ENCODE data around the gene PLXNB2. TPM values are rescaled to one million over a fixed set of nuclear protein-coding genes. Genes with fewer than 3 reads are reported as not detected.

Gene PLXNB2
- polyA plus RNA-seq, 3 donors from 2014 or later = 1.1 to 1.6 TPM; not detected in 1

GRCh38 chr22:50245214-50246072 is 62.0 kb downstream of the PLXNB2 start:
- Mint-ChIP-seq H3K27ac (peak overlapping the region; percentile 95 to 99 (median 98)), H3K9me3 (no peaks in the 10 kb centered on the region), H3K27me3 (ENCODE audit: low read depth in 3 of 3) (peaks cover 5 to 9% (median 9%) of the 10 kb centered on the region in 3 donors), H3K36me3 (peaks cover 0 to 3% (median 3%) of the 10 kb centered on the region in 3 donors), H3K4me1 (peaks cover 38 to 59% of the 10 kb centered on the region in 2 donors), H3K4me3 (peak overlapping the region; percentile 94 to 100 (median 97))
- DNase-seq = no peak

- Mint-ChIP-seq H3K4me1 (peaks cover 38 to 51% of the 10 kb centered on the region in 2 donors), H3K4me3 (peak within 1 kb of the TSS; percentile 94 to 100 (median 97)), H3K36me3 (peaks cover 0 to 3% (median 3%) of the 10 kb centered on the region in 3 donors), H3K27ac (peak within 1 kb of the TSS; percentile 95 to 99 (median 98)), H3K27me3 (ENCODE audit: low read depth in 3 of 3) (peaks cover 5 to 9% (median 9%) of the 10 kb centered on the region in 3 donors), H3K9me3 (no peaks in the 10 kb centered on the region)
- DNase-seq = peak; percentile 93 to 94 (median 93)
These were observed 62.8 kb downstream of the PLXNB2 start, which contains the start of gene TUBGCP6 for GRCh38 chr22:50244420-50245213. Gene TUBGCP6, minus strand, starts transcription at chr22:50245023. Its CDS starts 564 bp downstream, at chr22:50244459.

DNA sequence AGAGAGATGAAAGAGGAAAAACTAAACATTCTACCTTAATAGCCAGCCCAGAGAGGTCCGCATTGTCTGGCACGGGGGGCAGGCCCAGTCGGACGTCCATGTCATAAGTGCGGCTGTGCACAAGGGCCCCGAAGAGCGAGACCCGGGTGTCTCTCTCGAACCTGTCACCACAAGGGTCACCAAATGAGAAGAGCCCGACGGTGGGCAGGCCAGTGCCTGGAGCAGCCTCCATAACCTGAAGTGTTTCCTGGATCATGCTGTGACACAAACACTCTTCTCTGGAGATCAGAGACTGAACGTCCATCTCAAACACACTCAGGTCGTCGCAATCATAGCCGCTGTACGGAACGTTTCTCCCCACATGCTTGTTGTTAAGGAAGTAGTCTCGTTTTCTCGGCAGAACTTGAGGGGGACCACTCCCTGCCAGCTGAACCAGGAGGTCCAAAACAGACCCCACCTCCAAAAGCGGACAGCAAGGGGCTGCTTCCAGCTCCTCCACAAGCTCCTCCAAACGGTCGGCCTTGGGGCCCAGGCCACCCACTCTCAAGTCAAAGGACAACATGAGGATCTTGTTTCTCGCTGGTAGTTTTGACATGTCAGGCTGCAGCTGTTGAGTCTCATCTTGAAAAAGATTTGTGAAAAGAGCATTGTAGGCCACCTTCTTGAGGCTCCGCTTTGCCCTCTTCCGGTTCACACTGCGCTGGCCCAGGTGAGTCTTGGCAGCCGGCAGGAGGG is 63.6 kb downstream of the PLXNB2 start:
- H3K36me3 Mint-ChIP-seq = peaks cover 0 to 3% (median 3%) of the 10 kb centered on the region in 3 donors
- H3K4me3 Mint-ChIP-seq = peak overlapping the region; percentile 94 to 100 (median 97)
- peak overlapping the region; percentile 95 to 99 (median 98) for H3K27ac Mint-ChIP-seq
- peaks cover 38 to 51% of the 10 kb centered on the region in 2 donors for H3K4me1 Mint-ChIP-seq
- DNase-seq = no peak
- H3K9me3 Mint-ChIP-seq = no peaks in the 10 kb centered on the region
- peaks cover 5 to 11% (median 9%) of the 10 kb centered on the region in 3 donors for H3K27me3 Mint-ChIP-seq (ENCODE audit: low read depth in 3 of 3)

DNA sequence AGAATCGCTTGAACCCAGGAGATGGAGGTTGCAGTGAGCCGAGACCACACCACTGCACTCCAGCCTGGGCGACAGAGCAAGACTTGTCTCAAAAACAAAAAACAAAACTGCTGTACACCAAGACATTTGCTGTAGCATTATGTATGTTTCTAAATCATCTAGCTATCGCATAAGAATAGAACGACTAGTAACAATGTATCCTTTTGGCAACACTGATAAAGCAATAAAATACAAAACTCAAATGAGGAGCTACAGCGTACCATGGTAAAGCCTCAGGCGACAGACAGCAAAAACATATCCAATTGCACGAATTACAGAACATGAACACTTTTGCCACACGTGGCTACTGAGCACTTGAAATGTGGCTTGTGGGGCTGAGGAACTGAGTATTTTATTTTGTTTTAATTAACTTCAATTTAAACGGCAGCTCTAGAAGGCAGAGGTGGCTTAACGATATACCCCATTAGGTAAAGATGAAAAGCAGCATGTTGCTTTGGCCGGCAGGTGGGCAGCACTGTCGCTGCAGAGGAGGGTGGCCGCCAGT is 65.0 kb downstream of the PLXNB2 start:
- no peak for DNase-seq
- peak overlapping the region; percentile 94 to 100 (median 97) for H3K4me3 Mint-ChIP-seq
- H3K27me3 Mint-ChIP-seq (ENCODE audit: low read depth in 3 of 3) = peaks cover 2 to 10% (median 8%) of the 10 kb centered on the region in 3 donors
- H3K4me1 Mint-ChIP-seq = peaks cover 38 to 47% of the 10 kb centered on the region in 2 donors
- peak overlapping the region in 5 of 6 donors; percentile 30 to 87 (median 79) for H3K27ac Mint-ChIP-seq
- H3K9me3 Mint-ChIP-seq = no peaks in the 10 kb centered on the region
- H3K36me3 Mint-ChIP-seq = peaks cover 3 to 7% (median 4%) of the 10 kb centered on the region in 3 donors

- DNase-seq = no peak
- Mint-ChIP-seq H3K27ac (no peak overlapping the region), H3K4me1 (peaks cover 45 to 53% of the 10 kb centered on the region in 2 donors), H3K27me3 (ENCODE audit: low read depth in 3 of 3) (peaks cover 0 to 10% (median 0%) of the 10 kb centered on the region in 3 donors), H3K4me3 (no peak overlapping the region), H3K9me3 (no peaks in the 10 kb centered on the region), H3K36me3 (peaks cover 4% of the 10 kb centered on the region in 3 donors)
These were observed 68.7 kb downstream of the PLXNB2 start for GRCh38 chr22:50238755-50239154.

GRCh38 chr22:50236731-50237409 is 70.6 kb downstream of the PLXNB2 start:
- Mint-ChIP-seq H3K27ac (peak overlapping the region in 1 of 6 donors; percentile 45), H3K4me3 (peak overlapping the region in 1 of 5 donors; percentile 30), H3K9me3 (no peaks in the 10 kb centered on the region)

GRCh38 chr22:50233223-50233622 is 74.2 kb downstream of the PLXNB2 start:
- peaks cover 0 to 8% (median 0%) of the 10 kb centered on the region in 3 donors for H3K27me3 Mint-ChIP-seq (ENCODE audit: low read depth in 3 of 3)
- no peak for DNase-seq
- H3K36me3 Mint-ChIP-seq = peaks cover 4 to 16% (median 14%) of the 10 kb centered on the region in 3 donors
- peaks cover 20 to 30% of the 10 kb centered on the region in 2 donors for H3K4me1 Mint-ChIP-seq
- no peaks in the 10 kb centered on the region for H3K9me3 Mint-ChIP-seq
- H3K4me3 Mint-ChIP-seq = no peak overlapping the region
- no peak overlapping the region for H3K27ac Mint-ChIP-seq

More at GRCh38 chr22:50236731-50237409, 70.6 kb downstream of the PLXNB2 start:
- H3K27me3 Mint-ChIP-seq (ENCODE audit: low read depth in 3 of 3) = peaks cover 0 to 10% (median 0%) of the 10 kb centered on the region in 3 donors
- H3K36me3 Mint-ChIP-seq = peaks cover 4% of the 10 kb centered on the region in 3 donors
- H3K4me1 Mint-ChIP-seq = peaks cover 27 to 42% of the 10 kb centered on the region in 2 donors
- no peak for DNase-seq

GRCh38 chr22:50232481-50233151 is 74.8 kb downstream of the PLXNB2 start:
- Mint-ChIP-seq H3K9me3 (no peaks in the 10 kb centered on the region), H3K36me3 (peaks cover 0 to 16% (median 11%) of the 10 kb centered on the region in 3 donors), H3K4me3 (no peak overlapping the region), H3K27ac (no peak overlapping the region), H3K27me3 (ENCODE audit: low read depth in 3 of 3) (peaks cover 0 to 8% (median 0%) of the 10 kb centered on the region in 3 donors), H3K4me1 (peaks cover 20 to 30% of the 10 kb centered on the region in 2 donors)
- no peak for DNase-seq

DNA sequence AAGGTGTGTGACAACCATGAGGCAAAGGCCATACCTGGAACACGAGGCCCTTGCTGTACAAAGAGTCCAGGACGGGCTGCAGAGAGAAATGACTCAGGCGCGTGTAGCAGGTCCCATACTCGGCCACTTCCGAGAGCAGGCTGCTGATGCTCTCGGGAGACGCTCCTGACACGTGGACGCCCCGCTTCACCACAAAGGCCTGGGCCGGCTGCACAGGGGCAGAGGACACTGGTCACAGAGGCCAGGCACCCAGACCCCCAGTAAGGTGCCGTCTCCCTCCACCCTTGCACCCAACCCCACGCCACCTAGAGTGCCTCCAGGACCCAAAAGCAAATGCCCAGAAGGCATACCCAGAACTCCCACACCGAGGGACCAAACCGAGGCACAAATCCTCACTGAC is 78.1 kb downstream of the PLXNB2 start:
- Mint-ChIP-seq H3K27me3 (ENCODE audit: low read depth in 3 of 3) (peaks cover 0 to 6% (median 0%) of the 10 kb centered on the region in 3 donors), H3K4me1 (peaks cover 5 to 9% of the 10 kb centered on the region in 2 donors), H3K27ac (peak overlapping the region in 1 of 6 donors; percentile 6), H3K4me3 (no peak overlapping the region), H3K36me3 (peaks cover 0 to 12% (median 12%) of the 10 kb centered on the region in 3 donors), H3K9me3 (no peaks in the 10 kb centered on the region)
- no peak for DNase-seq

DNA sequence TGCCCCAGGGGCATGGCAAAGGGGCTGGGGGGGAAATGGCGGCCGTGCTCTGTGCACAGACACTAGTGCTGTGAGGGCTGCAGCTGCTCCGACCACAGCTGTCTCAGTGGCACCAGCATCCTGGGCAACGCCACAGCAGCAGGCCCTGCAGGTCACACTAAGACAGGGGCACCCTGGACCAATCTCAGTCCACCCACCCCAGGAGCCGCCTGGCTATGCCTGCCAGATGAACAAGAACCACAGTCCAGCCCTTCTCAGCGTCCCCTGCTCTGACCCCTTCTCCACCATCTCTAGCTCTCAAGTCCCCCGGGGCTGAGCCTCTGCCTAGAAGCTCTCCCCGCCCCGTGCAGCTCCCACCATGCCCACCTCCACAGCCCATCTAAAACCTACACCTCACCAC is 79.1 kb downstream of the PLXNB2 start:
- H3K9me3 Mint-ChIP-seq = no peaks in the 10 kb centered on the region
- peaks cover 0 to 8% (median 0%) of the 10 kb centered on the region in 3 donors for H3K27me3 Mint-ChIP-seq (ENCODE audit: low read depth in 3 of 3)
- peaks cover 0 to 2% of the 10 kb centered on the region in 2 donors for H3K4me1 Mint-ChIP-seq
- H3K4me3 Mint-ChIP-seq = no peak overlapping the region
- no peak for DNase-seq
- no peak overlapping the region for H3K27ac Mint-ChIP-seq
- H3K36me3 Mint-ChIP-seq = peaks cover 0 to 20% (median 12%) of the 10 kb centered on the region in 3 donors

DNA sequence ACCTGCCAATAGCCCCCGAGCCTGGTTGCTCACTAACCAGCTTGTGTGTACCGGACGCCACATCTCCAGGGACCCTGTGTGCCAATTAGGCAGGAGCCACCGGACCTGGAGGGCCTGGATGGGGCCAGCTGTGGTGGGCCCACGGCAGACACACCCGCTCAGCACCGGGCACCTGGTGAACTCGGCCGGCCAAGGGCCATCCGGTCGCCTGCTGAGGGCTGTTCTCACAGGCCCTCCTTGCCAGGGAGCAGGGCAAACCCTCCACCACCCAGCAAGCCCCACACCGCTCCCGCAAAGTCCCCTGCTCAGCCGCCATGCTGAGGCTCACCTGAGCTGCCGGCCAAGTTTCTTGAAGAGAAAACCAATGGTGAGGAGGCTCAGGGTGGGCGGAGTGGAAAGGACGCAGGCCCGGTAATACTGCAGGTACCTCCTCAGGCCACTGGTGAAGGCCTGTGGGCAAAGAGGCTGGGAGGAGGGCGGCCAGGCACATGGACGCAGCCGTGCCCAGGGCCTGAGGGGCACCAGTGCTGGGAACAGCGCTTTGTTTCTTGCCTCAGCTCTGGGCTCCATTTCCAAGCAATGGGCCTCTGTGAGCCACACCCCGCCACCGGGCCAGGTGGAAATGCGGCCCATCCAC is 79.7 kb downstream of the PLXNB2 start:
- DNase-seq = no peak
- Mint-ChIP-seq H3K9me3 (no peaks in the 10 kb centered on the region), H3K36me3 (peaks cover 0 to 23% (median 12%) of the 10 kb centered on the region in 3 donors), H3K27ac (no peak overlapping the region), H3K4me3 (no peak overlapping the region), H3K4me1 (peaks cover 0 to 2% of the 10 kb centered on the region in 2 donors), H3K27me3 (ENCODE audit: low read depth in 3 of 3) (peaks cover 0 to 7% (median 0%) of the 10 kb centered on the region in 3 donors)

All from immature natural killer cell (primary cell).